NCI-H1417 (cell line): ENCODE results near the gene IFNA13.
"Not testable (repeated sequence)": the region's sequence is repeated elsewhere in the genome, so short reads cannot be mapped to it uniquely, and the experiment has no call there.

Experiments
- DNase-seq, 3 experiments: peaks; one replicate each; lab custom pipeline; 2025; lab: John Stamatoyannopoulos, UW

IFNA13 gene

DNA sequence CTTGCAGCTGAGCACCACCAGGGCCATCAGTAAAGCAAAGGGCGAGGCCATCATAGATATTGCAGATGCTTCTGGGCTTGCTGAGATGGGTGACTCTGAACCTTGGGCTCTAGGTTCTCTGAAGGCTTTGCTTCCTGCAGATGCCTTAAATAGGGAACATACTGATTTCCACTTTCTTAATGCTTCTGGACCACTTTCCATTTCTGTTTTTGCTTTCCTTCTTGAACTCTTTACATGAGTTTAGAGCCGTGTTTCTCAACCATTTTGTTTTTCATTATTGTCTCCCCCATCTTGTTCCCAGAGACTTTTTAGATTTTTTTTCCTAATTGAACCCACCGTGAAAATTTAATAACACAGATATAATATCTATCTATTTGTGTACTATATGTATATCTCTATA is at the start of gene IFNA13:
Gene IFNA13 (minus strand): TSS at position 101 of the 400 bp plus-strand sequence. CDS start 47 bp downstream, at position 54.
- no peak for DNase-seq

GRCh38 chr9:21415493-21416267 is 47.8 kb upstream of the IFNA13 start:
- DNase-seq: no peak

GRCh38 chr9:21414220-21414940 is 46.5 kb upstream of the IFNA13 start:
- no peak for DNase-seq

- no peak for DNase-seq
Observed at GRCh38 chr9:21413624-21414023, 45.8 kb upstream of the IFNA13 start.

- no peak for DNase-seq
Observed at GRCh38 chr9:21413151-21413550, 45.3 kb upstream of the IFNA13 start.

DNA sequence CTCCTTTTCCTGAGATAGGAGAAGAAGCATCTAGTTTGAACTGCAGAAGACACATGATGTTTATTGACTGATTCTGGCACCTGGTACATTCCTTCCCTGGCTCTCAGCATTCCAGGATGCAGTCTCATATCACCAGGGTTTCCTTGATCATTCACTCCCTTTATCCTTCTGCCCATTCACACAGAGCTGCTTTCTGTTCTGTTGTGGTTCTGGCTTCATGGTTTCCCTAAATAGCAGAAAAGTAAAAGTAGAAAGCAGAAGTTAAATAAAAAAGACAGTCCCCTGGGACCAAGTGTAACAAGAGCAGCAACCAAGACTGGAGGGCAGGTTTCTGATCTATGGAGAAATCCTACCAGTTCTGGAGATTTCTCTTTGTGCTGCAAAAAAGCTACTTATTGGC is 44.2 kb upstream of the IFNA13 start:
- no peak for DNase-seq

DNA sequence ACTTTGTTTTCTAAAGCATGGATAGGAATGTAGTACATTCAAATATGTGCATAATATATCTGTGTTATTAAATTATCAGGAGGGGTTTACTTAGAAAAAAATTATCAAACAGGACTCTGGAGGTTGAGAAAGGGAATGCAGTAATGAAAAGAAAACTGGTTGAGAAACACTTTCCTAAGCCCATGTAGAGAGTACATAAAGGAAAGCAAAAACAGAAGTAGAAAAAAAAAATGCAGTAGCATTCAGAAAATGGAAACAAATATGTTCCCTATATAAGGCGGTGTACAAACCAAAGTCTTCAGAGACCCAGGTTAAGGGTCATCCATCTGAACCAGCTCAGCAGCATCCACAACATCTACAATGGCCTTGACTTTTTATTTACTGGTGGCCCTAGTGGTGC is 41.0 kb upstream of the IFNA13 start, which contains the start of gene IFNA8:
Gene IFNA8 (plus strand): TSS at position 301 of the 400 bp plus-strand sequence. CDS start 60 bp downstream, at position 361.
- DNase-seq: no peak

GRCh38 chr9:21404146-21404545 is 36.3 kb upstream of the IFNA13 start:
- no peak for DNase-seq

DNA sequence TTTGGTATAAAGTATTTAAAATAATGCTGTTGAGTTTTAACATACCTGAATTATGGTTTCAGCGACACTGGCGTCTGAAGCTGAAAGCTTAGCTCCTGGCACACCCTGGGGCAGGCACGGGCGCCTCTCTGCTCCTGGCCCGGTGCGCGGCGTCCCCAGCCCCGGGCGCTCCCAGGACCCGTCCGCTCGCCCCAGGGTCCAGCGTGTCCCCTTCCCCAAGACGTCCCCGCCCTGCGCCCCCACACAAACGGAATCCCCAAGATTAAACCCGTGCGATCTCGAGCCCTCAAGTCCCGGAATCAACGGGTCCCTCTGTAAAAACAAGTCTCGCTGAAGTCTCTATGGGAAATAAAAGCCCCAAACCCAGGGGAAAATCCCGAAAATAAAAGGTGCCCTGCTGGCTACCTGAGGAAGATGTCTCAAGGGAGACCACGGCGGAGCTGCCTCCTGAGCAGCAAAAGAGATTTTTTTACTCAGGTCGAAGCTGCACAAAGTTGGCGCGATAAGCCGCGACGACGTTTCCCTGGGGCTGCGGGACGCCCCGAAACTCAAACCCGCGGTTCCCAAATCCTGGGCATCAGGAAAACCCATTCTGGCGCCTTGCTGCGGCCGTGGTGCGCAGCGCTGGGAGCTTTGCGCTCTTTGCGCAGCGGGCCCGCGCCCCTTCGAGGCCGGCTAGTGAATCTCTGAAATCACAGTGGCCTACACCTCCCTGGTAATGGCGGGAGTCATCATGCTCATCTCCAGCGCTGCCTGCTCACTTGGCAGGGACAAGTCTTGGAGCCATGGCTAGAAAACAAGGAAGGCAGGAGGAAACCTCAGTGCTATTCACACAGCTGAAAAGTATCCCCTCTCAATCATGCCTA is 34.8 kb upstream of the IFNA13 start:
- no peak for DNase-seq

DNA sequence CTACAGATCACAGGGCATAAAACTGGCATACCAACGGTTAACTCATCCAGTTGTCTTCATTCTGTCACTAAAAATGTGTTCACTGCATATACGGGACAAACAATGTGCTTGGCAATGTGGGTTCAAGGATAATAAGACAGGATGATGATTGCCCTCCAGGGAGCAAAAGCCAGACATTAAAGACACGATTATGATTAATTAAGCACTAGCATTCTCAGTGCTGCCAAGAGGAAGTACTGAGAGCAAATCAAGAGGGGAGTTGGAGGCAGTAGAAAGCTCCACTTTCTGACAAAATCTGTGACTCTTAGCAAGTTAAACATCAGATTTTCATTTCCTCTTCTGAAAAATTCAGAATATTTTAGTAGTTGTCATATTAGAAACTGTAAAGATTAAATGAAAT is 32.1 kb upstream of the IFNA13 start:
- peak in 1 of 3 experiments; percentile 11 for DNase-seq

DNA sequence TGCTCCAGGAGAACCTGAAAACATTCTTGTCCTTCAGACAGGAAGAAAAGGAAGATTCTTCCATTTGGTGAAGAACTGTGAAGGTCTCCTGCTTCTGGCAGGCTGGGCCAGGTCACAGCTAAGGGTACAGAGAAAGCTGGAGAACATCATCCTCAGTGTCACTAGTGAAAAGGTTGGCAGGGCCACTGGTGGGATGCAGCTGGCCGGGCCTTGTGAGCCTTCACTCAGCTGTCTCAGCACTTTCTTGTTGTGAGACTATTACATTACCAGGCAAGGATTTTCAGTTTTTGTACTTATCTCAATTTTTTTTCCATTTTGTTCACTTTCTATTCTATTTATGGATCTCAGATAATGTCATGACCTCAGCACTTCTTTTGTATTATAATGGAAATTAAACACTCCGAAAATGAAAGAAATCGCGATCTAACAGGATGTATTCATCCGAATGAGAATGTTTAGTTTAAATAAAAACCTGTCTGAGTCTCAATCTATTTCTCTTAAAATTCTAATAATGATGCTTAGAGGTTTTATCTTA is 31.2 kb upstream of the IFNA13 start:
- no peak for DNase-seq

DNA sequence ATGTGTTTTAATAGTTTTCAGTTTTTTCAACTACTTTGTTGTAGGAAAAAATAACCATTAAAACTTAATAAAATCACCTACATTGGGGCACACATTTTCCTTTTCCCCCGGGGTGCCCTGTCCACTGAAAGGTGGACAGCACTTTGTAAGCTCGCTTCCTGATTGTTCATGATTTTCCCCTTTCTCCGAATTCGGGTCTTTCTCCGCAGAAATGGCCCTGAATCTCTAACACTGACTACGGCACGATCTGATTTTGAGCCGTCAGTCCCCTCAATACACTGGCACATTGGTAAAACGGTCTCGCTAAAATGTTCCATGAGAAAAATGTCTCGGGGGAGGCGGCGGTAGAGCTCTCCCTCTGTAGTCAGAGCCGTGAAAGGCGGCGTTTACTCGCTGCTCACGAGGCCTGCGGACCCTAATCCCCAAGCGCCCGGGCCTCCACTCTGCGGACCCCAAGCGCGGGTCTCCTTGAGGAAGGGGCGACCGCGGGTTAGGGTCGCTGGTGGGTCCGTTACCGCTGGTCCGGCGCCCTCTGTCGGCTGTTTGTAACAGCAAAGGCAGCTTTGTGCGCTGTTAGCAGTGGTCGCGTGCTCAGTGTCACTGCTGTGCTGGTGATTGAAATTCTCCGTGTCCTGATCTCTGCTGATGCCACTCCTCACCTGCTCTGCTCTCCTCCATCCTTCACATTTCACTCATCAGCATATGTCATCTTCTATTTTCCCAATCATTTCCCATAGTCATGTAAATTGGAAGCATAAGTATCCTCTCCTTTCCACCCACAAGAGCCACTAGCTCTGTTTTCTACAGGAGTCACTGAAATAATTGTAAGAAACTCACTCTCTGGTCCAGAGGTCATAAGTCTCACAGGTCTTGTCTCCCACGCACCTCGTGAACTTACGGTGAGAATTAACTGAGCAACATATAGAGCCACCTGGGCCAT is 28.2 kb upstream of the IFNA13 start:
- peak; percentile 22 to 46 (median 39) for DNase-seq

DNA sequence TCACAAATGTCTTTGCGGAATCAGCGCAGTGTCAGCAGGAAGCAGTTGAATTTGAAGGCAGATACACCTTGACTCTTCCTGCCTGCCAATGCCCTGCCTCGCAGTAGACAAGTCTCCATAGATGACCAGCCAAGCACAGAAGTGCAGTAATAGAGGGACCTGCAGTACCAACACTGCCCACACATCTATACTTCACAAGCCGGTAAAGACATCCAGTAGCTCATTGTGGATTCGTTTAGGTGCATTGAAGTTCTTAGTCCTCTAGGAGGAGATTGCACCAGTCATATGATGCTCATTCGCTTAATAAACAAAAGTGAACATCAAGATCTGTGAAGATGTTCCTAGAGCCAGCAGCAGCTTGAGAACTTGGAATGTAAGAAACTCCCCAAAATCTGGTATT is 24.4 kb upstream of the IFNA13 start:
- DNase-seq: no peak

GRCh38 chr9:21385131-21385670 is 17.3 kb upstream of the IFNA13 start, which contains the start of gene IFNA2:
TSS of gene IFNA2 (minus strand) at chr9:21385398. CDS start at chr9:21385329, 69 bp downstream.
- DNase-seq: no peak

DNA sequence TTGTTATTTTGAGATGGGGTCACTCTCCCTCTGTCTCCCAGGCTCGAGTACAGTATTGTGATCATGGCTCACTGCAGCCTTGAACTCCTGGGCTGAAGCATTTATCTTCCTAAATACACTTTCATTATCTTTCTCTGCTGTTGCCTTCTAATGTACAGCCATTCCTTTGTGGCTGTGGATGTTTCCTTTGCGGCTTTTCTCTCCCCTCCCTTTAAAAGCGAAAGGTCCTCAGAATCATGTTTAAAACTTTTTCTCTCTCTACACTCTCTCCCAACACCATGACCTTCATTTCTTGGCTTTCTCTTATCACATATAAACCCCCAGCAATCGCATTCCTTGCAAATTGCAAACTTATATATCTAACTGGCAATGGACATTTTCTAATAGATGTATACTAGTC is 15.8 kb upstream of the IFNA13 start:
- no peak for DNase-seq

DNA sequence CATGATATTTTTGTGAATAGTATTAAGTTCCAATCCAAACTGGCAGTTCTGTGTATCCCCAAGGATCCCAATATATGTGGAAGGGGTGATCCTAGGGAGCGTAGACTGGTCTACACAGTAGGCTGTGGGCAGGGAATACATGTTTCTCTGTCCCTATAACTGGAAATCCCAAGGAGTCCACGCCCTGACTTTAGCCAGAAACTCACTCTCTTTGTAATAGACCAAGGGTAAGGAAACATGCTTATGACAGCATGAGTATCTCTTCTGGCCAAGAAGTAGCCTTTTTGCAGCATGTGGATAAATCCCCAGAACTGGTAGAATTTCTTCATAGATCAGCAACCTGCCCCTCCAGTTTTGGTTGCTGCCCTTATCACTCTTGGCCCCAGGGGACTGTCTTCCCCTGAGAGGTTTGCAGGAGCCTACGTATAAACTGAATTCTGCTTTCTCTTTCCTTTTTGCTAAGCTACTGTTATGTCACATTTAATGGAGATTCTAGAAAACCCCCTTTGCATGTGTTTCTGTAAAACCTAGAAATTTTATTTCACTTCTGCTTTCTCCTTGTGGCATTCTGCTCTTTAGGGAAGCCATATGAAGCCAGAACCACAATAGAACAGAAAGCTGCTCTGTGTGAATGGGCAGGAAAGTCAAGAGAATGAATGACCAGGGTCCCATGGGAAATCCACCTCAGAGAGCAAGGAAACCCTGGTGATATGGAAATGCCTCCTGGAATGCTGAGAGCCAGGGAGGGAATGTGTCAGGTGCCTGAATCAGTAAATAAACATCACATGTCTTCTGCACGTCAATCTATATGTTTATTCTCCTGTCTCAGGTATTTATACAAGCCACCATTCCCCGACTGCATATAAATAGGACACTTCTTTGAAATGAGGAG is 13.8 kb upstream of the IFNA13 start:
- peak in 1 of 3 experiments; percentile 11 for DNase-seq

DNA sequence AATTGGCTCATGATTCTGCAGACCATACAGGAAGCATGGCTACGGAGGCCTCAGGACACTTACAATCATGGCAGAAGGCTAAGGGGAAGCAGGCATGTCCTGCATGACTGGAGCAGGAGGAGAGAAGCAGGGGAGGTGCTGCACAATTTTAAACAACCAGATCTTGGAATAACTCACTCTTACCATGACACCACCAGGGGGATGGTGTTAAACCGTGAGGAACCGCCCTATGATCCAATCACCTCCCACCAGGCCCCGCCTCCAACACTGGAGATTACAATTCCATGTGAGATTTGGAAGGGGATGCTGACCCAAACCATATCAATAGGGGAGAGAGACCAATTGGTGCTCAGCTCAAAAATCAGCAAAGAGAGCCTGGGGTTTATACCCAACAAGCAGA is 3.6 kb upstream of the IFNA13 start:
- not testable (repeated sequence) for DNase-seq

- not testable (repeated sequence) for DNase-seq
Observed at GRCh38 chr9:21367169-21367568, 688 bp downstream of the IFNA13 start.

- no peak for DNase-seq
Observed at GRCh38 chr9:21362287-21362686, 5.6 kb downstream of the IFNA13 start.
